HG02943 (cell line): ENCODE results near the gene CHKB.
"Not testable (repeated sequence)": the region's sequence is repeated elsewhere in the genome, so short reads cannot be mapped to it uniquely, and the experiment has no call there.

ENCODE experiments used
- ATAC-seq: cut with Tn5 transposase; IDR thresholded peaks from one replicate; pipeline ENCODE4 v1.9.1; 2021; ENCODE audit warnings: mild to moderate bottlenecking, low read depth, moderate library complexity; ENCODE audit not compliant: unreplicated experiment

CHKB gene

GRCh38 chr22:50582493-50583293 lies at the start of gene CHKB:
Gene CHKB (minus strand): TSS chr22:50582849. CDS start chr22:50582781, 68 bp downstream.
- peak; percentile 84 for ATAC-seq

- no peak for ATAC-seq
Observed at GRCh38 chr22:50630376-50630775, 47.7 kb upstream of the CHKB start.

- ATAC-seq: no peak
Observed at GRCh38 chr22:50628543-50629134, 46.0 kb upstream of the CHKB start.

- ATAC-seq: peak; percentile 62
Observed at GRCh38 chr22:50627642-50628542, 45.2 kb upstream of the CHKB start, which contains the start of gene ARSA. Gene ARSA (minus strand): TSS chr22:50628152. CDS start chr22:50627779, 373 bp downstream.

GRCh38 chr22:50626850-50627641 lies 44.4 kb upstream of the CHKB start:
- no peak for ATAC-seq

- no peak for ATAC-seq
Observed at GRCh38 chr22:50626314-50626849, 43.7 kb upstream of the CHKB start.

- no peak for ATAC-seq
Observed at GRCh38 chr22:50625568-50626313, 43.1 kb upstream of the CHKB start.

- ATAC-seq: no peak
Observed at GRCh38 chr22:50625131-50625567, 42.5 kb upstream of the CHKB start.

GRCh38 chr22:50624347-50625130 lies 41.9 kb upstream of the CHKB start:
- ATAC-seq: no peak

GRCh38 chr22:50622723-50623327 lies 40.2 kb upstream of the CHKB start:
- no peak for ATAC-seq

GRCh38 chr22:50621948-50622722 lies 39.5 kb upstream of the CHKB start:
- ATAC-seq: no peak

GRCh38 chr22:50621356-50621880 lies 38.8 kb upstream of the CHKB start:
- ATAC-seq: peak; percentile 39

GRCh38 chr22:50620593-50621355 lies 38.1 kb upstream of the CHKB start:
- ATAC-seq: peak; percentile 59

- ATAC-seq: not testable (repeated sequence)
Observed at GRCh38 chr22:50614296-50614695, 31.6 kb upstream of the CHKB start.

- no peak for ATAC-seq
Observed at GRCh38 chr22:50613291-50613981, 30.8 kb upstream of the CHKB start.
